Cardiac muscle cell (in vitro differentiated cells and primary cell): Measurements from ENCODE around the gene SHISA2. TPM values are rescaled to one million over a fixed set of nuclear protein-coding genes. Genes with fewer than 3 reads are reported as not detected.

ENCODE experiments used
- DNase-seq, 2 donors: peaks; one replicate each; pipeline versions ENCODE4 v3.0.0 to v3.0.0-alpha.2; 2010 to 2017; ENCODE audit warnings: low read depth in 1 of 2, low spot score in 1 of 2
- H3K27ac ChIP-seq: fragments of 200-600 bp; sonication (generic); 2 replicates; pipeline ENCODE4 v1.5.1; 2016
- H3K27me3 ChIP-seq: fragments of 200-600 bp; sonication (generic); 2 replicates; pipeline ENCODE4 v1.6.0; 2016; ENCODE audit warnings: control low read depth
- H3K36me3 ChIP-seq: fragments of 200-600 bp; sonication (generic); 2 replicates; pipeline ENCODE4 v1.5.1; 2016; ENCODE audit warnings: control low read depth
- H3K4me1 ChIP-seq: fragments of 200-600 bp; sonication (generic); 2 replicates; pipeline ENCODE4 v1.8.1; 2017; ENCODE audit warnings: low read depth, mild to moderate bottlenecking, mixed run types
- H3K4me3 ChIP-seq: fragments of 200-600 bp; sonication (generic); 2 replicates; pipeline ENCODE4 v1.5.1; 2016; ENCODE audit warnings: mild to moderate bottlenecking
- H3K9me3 ChIP-seq: fragments of 200-600 bp; sonication (generic); 2 replicates; pipeline ENCODE4 v1.5.1; 2017; ENCODE audit warnings: low read depth, mild to moderate bottlenecking, control low read depth
- CTCF ChIP-seq: IDR thresholded peaks from 2 replicates; pipeline ENCODE4 v1.5.1; 2012; ENCODE audit warnings: low read depth, mild to moderate bottlenecking, low read length
- polyA plus RNA-seq: library from polyadenylated mRNA; unstranded; fragments of >200 nt; fragmentation: Nextera tagmentation; extraction: Ambion mirVana; gene quantifications from 2 replicates; pipeline ENCODE4 v1.2.1, GENCODE V29; 2016
- total RNA-seq: library from RNA; depleted of rRNA; stranded (reverse); fragments of >200 nt; gene quantifications from 2 replicates; pipeline ENCODE4 v1.2.3, GENCODE V29; 2016

SHISA2 gene
- total and polyA plus RNA-seq, 2 experiments from 2014 or later: 11.8 to 26.1 TPM

DNA sequence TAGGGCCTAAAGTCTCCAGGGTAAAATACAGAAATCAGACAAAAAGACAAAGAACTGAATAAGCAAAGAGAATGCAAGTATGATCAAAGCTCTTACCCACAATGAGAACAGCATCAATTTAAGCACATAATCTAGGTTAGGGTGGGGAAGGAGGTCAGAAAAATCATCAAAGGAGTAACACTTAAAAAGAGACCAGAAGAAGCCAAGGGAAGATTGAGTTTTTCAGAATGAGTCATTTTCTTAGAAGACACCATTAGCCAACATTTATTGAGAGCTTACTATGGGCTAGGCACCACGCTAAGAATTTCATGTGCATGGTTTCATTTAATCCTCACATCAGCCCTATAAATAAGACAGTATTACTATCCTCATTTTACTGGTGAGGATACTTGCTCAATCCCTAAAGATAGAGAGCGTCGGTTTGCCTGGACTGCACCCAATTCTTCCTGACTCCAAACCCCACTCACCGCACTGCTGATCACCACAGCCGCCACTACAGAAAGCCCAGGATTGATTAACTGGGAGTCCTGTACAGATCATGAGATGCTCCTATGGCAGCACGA, 1.7 kb upstream of the SHISA2 start:
- no peak overlapping the region for H3K4me3 ChIP-seq
- H3K27ac ChIP-seq: no peak overlapping the region
- no peaks in the 10 kb centered on the region for H3K9me3 ChIP-seq
- no peaks in the 10 kb centered on the region for H3K36me3 ChIP-seq
- DNase-seq: no peak
- no peaks in the 10 kb centered on the region for H3K27me3 ChIP-seq
- no peak for TF ChIP-seq CTCF
- H3K4me1 ChIP-seq: peaks cover 6% of the 10 kb centered on the region

GRCh38 chr13:26052337-26052736, 521 bp upstream of the SHISA2 start:
- H3K4me1 ChIP-seq: peaks cover 10% of the 10 kb centered on the region
- DNase-seq: no peak
- TF ChIP-seq CTCF: no peak
- H3K9me3 ChIP-seq: no peaks in the 10 kb centered on the region
- no peaks in the 10 kb centered on the region for H3K36me3 ChIP-seq
- peak overlapping the region; percentile 51 for H3K4me3 ChIP-seq
- no peak overlapping the region for H3K27ac ChIP-seq
- no peaks in the 10 kb centered on the region for H3K27me3 ChIP-seq

GRCh38 chr13:26051231-26051656, 572 bp downstream of the SHISA2 start:
- H3K4me1 ChIP-seq: peaks cover 10% of the 10 kb centered on the region
- H3K27ac ChIP-seq: no peak overlapping the region
- no peaks in the 10 kb centered on the region for H3K36me3 ChIP-seq
- no peak for TF ChIP-seq CTCF
- peak; percentile 28 to 42 for DNase-seq
- H3K4me3 ChIP-seq: peak overlapping the region; percentile 51
- H3K27me3 ChIP-seq: no peaks in the 10 kb centered on the region
- H3K9me3 ChIP-seq: no peaks in the 10 kb centered on the region

GRCh38 chr13:26050568-26051230, 1.1 kb downstream of the SHISA2 start:
- TF ChIP-seq CTCF: no peak
- H3K4me3 ChIP-seq: peak overlapping the region; percentile 51
- H3K9me3 ChIP-seq: no peaks in the 10 kb centered on the region
- DNase-seq: peak; percentile 34 to 70
- no peak overlapping the region for H3K27ac ChIP-seq
- H3K27me3 ChIP-seq: no peaks in the 10 kb centered on the region
- peaks cover 10% of the 10 kb centered on the region for H3K4me1 ChIP-seq
- no peaks in the 10 kb centered on the region for H3K36me3 ChIP-seq

- no peak for TF ChIP-seq CTCF
- Histone ChIP-seq H3K4me3 (peak overlapping the region; percentile 51), H3K36me3 (peaks cover 5% of the 10 kb centered on the region), H3K27me3 (no peaks in the 10 kb centered on the region), H3K27ac (no peak overlapping the region), H3K4me1 (peaks cover 10% of the 10 kb centered on the region), H3K9me3 (no peaks in the 10 kb centered on the region)
- DNase-seq: no peak
Observed at GRCh38 chr13:26048741-26049140, 3.1 kb downstream of the SHISA2 start.
